Breast epithelium (tissue), 3 donors: Measurements from ENCODE around the gene RPS5.

ENCODE experiments used
- POLR2A ChIP-seq: fragments of 450-650 bp; IDR thresholded peaks from one replicate; pipeline ENCODE4 v1.6.1; 2016; ENCODE audit warnings: antibody characterized with exemption, mild to moderate bottlenecking, moderate library complexity
- POLR2AphosphoS5 ChIP-seq, 3 donors: sonication (generic); formaldehyde crosslinking; IDR thresholded peaks; one replicate each; pipeline ENCODE4 v1.6.1; 2017; ENCODE audit warnings: antibody characterized with exemption in 3 of 3
- TF ChIP-seq, protein P1 (sequence below), 3 donors: fragments of 450-650 bp; IDR thresholded peaks; one replicate each; pipeline ENCODE4 v1.5.1; 2016 to 2017; ENCODE audit warnings: antibody characterized with exemption in 3 of 3, mild to moderate bottlenecking in 3 of 3, moderate library complexity in 3 of 3

DNA sequence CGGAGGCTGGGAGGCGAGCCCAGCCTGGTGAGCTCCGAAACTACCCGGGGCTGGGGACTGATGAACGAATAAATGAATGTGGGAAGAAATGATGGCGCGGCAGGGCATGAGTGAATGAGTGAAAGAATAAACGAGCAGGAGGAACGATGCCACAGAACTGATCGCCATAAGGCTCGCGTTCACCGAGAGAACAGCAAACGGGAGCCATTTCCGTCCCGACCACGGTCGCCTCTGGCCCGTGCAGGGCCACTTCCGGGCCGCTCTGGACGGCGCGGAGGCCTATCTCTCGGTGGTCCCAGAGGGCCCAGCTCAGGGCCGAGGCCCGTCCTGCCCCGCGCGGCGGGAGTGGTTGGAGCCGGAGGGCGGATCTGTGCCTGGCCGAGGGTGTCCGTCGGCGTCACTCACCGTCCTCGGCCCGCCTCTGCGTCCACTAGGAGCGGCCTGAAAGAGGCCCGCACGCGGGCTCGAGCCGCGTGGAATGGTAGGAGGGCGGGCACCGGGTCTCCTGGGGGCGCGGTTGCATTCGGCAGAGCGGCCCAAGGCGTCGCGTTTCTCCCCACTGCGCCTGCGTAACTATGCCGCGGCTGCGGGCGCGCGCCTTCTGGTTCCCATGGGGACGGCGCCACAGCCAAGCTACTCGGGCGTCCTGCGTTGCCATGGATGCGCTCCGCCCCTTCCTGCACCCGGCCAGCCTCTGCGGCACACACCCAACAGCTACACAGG is 24.6 kb upstream of the RPS5 start, which contains the start of gene ZNF497:
- TF ChIP-seq, protein P1, sequence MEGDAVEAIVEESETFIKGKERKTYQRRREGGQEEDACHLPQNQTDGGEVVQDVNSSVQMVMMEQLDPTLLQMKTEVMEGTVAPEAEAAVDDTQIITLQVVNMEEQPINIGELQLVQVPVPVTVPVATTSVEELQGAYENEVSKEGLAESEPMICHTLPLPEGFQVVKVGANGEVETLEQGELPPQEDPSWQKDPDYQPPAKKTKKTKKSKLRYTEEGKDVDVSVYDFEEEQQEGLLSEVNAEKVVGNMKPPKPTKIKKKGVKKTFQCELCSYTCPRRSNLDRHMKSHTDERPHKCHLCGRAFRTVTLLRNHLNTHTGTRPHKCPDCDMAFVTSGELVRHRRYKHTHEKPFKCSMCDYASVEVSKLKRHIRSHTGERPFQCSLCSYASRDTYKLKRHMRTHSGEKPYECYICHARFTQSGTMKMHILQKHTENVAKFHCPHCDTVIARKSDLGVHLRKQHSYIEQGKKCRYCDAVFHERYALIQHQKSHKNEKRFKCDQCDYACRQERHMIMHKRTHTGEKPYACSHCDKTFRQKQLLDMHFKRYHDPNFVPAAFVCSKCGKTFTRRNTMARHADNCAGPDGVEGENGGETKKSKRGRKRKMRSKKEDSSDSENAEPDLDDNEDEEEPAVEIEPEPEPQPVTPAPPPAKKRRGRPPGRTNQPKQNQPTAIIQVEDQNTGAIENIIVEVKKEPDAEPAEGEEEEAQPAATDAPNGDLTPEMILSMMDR (IDR thresholded peaks at IDR 0.05) = no peak
- TF ChIP-seq POLR2AphosphoS5 (IDR thresholded peaks at IDR 0.05) = peak; percentile 47 to 94 (median 90)
- peak; percentile 79 for TF ChIP-seq POLR2A
